Type B pancreatic cell (in vitro differentiated cells): ENCODE data around the gene TRAIP. TPM values are rescaled to one million over a fixed set of nuclear protein-coding genes. Genes with fewer than 3 reads are reported as not detected.

Experiments
- DNase-seq: peaks from one replicate; pipeline ENCODE4 v3.0.0; 2021; ENCODE audit warnings: mixed read lengths; ENCODE audit not compliant: unreplicated experiment; ENCODE audit errors: extremely low spot score
- H3K27ac Mint-ChIP-seq: 2 replicates; pipeline ENCODE4 v1.8.0; 2021; ENCODE audit warnings: mild to moderate bottlenecking, mixed read lengths
- H3K27me3 Mint-ChIP-seq: 2 replicates; pipeline ENCODE4 v1.8.0; 2021; ENCODE audit warnings: mixed read lengths
- H3K36me3 Mint-ChIP-seq: 2 replicates; pipeline ENCODE4 v1.8.0; 2021; ENCODE audit warnings: mixed read lengths
- H3K4me1 Mint-ChIP-seq: one replicate; pipeline ENCODE4 v1.8.0; 2021; ENCODE audit warnings: mixed read lengths; ENCODE audit not compliant: unreplicated experiment
- H3K4me3 Mint-ChIP-seq: 2 replicates; pipeline ENCODE4 v1.8.0; 2021; ENCODE audit warnings: mild to moderate bottlenecking, mixed read lengths
- H3K9me3 Mint-ChIP-seq: 2 replicates; pipeline ENCODE4 v1.8.0; 2021; ENCODE audit warnings: mixed read lengths
- microRNA-seq: library from miRNA; unstranded; fragments of <30 nt; microRNA quantifications from one replicate; pipeline ENCODE4, GENCODE V29; 2020
- total RNA-seq: library from RNA; stranded (reverse); gene quantifications from 2 replicates; pipeline ENCODE4 v1.2.1, GENCODE V29; 2021; ENCODE audit warnings: low replicate concordance
- TF ChIP-seq, protein P1 (sequence below): fragments of 200-600 bp; sonication (generic); conservative IDR thresholded peaks from 2 replicates; pipeline ENCODE4 v1.5.0; 2021; ENCODE audit warnings: antibody characterized with exemption, mild to moderate bottlenecking

The TRAIP gene
- total RNA-seq, 1 donor from 2014 or later, result 23.0 TPM

- TF ChIP-seq, protein P1, sequence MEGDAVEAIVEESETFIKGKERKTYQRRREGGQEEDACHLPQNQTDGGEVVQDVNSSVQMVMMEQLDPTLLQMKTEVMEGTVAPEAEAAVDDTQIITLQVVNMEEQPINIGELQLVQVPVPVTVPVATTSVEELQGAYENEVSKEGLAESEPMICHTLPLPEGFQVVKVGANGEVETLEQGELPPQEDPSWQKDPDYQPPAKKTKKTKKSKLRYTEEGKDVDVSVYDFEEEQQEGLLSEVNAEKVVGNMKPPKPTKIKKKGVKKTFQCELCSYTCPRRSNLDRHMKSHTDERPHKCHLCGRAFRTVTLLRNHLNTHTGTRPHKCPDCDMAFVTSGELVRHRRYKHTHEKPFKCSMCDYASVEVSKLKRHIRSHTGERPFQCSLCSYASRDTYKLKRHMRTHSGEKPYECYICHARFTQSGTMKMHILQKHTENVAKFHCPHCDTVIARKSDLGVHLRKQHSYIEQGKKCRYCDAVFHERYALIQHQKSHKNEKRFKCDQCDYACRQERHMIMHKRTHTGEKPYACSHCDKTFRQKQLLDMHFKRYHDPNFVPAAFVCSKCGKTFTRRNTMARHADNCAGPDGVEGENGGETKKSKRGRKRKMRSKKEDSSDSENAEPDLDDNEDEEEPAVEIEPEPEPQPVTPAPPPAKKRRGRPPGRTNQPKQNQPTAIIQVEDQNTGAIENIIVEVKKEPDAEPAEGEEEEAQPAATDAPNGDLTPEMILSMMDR, result no peak
- peaks cover 23% of the 10 kb centered on the region for H3K4me1 Mint-ChIP-seq
- DNase-seq, result no peak
- H3K9me3 Mint-ChIP-seq, result no peaks in the 10 kb centered on the region
- no peak overlapping the region for H3K27ac Mint-ChIP-seq
- H3K4me3 Mint-ChIP-seq, result no peak overlapping the region
- H3K36me3 Mint-ChIP-seq, result peaks cover 17% of the 10 kb centered on the region
- H3K27me3 Mint-ChIP-seq, result no peaks in the 10 kb centered on the region
Measured at GRCh38 chr3:49780080-49780974, 76.0 kb downstream of the TRAIP start.

- peaks cover 18% of the 10 kb centered on the region for H3K36me3 Mint-ChIP-seq
- no peak overlapping the region for H3K4me3 Mint-ChIP-seq
- H3K27ac Mint-ChIP-seq, result no peak overlapping the region
- H3K4me1 Mint-ChIP-seq, result peaks cover 17% of the 10 kb centered on the region
- DNase-seq, result no peak
- TF ChIP-seq, protein P1, result no peak
- H3K9me3 Mint-ChIP-seq, result no peaks in the 10 kb centered on the region
- H3K27me3 Mint-ChIP-seq, result no peaks in the 10 kb centered on the region
Measured at GRCh38 chr3:49779358-49780079, 76.8 kb downstream of the TRAIP start.

Small RNAs within 50 kb of the gene (microRNA-seq; reads per million reads assigned to microRNA genes)
- not detected for gene MIR5193

Other genes with a start within 250 kb of the TRAIP start
- gene APEH, start 182.2 kb downstream of the TRAIP start, total RNA-seq, result 141 and 145 TPM in 2 replicates
- 25.7 and 50.7 TPM in 2 replicates for gene MST1, start 167.1 kb downstream of the TRAIP start, total RNA-seq
- gene RNF123, start 167.0 kb downstream of the TRAIP start, total RNA-seq, result 47.2 and 49.9 TPM in 2 replicates
- 0.36 TPM in 1 of 2 replicates, not detected in the other for gene AMIGO3, start 136.9 kb downstream of the TRAIP start, total RNA-seq
- gene GMPPB, start 132.6 kb downstream of the TRAIP start, total RNA-seq, result 41.9 and 50.4 TPM in 2 replicates
- 40.3 and 42.5 TPM in 2 replicates for gene IP6K1, start 70.0 kb downstream of the TRAIP start, total RNA-seq
- 0.29 TPM in 1 of 2 replicates, not detected in the other for gene CDHR4, start 56.7 kb downstream of the TRAIP start, total RNA-seq
- 0.45 and 6.7 TPM in 2 replicates for gene INKA1, start 53.3 kb downstream of the TRAIP start, total RNA-seq
- 4.6 and 8.2 TPM in 2 replicates for gene UBA7, start 42.6 kb downstream of the TRAIP start, total RNA-seq
- 1.6 and 10.6 TPM in 2 replicates for gene CAMKV, start 13.3 kb upstream of the TRAIP start, total RNA-seq
- gene MST1R, start 47.3 kb upstream of the TRAIP start, total RNA-seq, result 3.0 and 5.3 TPM in 2 replicates
- gene MON1A, start 73.2 kb upstream of the TRAIP start, total RNA-seq, result 8.8 and 9.2 TPM in 2 replicates
- gene RBM6, start 83.6 kb upstream of the TRAIP start, total RNA-seq, result 96.0 and 109 TPM in 2 replicates
- gene RBM5, start 232.4 kb upstream of the TRAIP start, total RNA-seq, result 170 and 244 TPM in 2 replicates